Measurements from ENCODE around the gene PAH.

DNA sequence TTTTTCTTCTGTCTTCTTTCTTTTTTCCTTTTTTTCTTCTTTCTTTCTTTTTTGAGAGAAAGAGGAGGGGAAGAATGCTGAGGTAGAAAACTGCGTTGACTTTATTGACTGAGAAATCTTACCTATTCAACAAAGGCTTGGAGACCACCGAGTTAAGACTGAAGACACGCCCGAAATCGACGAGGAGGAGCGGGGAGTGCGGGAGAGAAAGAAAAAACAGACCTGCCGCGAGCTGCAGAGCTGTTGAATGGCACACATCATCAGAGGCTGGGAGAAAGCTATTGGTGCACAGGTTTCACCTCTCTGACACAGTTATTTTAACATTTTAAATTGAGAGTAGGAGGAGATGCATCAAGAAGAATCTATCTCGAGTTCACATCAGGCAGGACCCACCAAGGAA lies 45.5 kb upstream of the PAH start:
- TF ChIP-seq ZBTB21 (tag by site-specific recombination; IDR thresholded peaks at IDR 0.05) = no peak
- no peak for TF ChIP-seq ZNF274 (IDR thresholded peaks at IDR 0.05; ENCODE audit: low read length)
- no peak for TF ChIP-seq ZNF274 (tag by site-specific recombination; IDR thresholded peaks at IDR 0.05; ENCODE audit: borderline replicate concordance)
